Daoy (cell line): ENCODE measurements around the gene MMS19. TPM values are rescaled to one million over a fixed set of nuclear protein-coding genes. Genes with fewer than 3 reads are reported as not detected.
"Not testable (repeated sequence)": the region's sequence is repeated elsewhere in the genome, so short reads cannot be mapped to it uniquely, and the experiment has no call there.

Experiments used
- DNase-seq: peaks from one replicate; pipeline ENCODE4 v3.0.0-alpha.2; 2015; ENCODE audit warnings: low read depth
- total RNA-seq: library from RNA; depleted of rRNA; stranded (reverse); fragments of >200 nt; shearing (Covaris generic); gene quantifications from 2 replicates; pipeline ENCODE4 v1.2.3, GENCODE V29; 2014; rRNA removed

MMS19 gene
- total RNA-seq, 1 experiment from 2014 or later, result 70.5 TPM

DNA sequence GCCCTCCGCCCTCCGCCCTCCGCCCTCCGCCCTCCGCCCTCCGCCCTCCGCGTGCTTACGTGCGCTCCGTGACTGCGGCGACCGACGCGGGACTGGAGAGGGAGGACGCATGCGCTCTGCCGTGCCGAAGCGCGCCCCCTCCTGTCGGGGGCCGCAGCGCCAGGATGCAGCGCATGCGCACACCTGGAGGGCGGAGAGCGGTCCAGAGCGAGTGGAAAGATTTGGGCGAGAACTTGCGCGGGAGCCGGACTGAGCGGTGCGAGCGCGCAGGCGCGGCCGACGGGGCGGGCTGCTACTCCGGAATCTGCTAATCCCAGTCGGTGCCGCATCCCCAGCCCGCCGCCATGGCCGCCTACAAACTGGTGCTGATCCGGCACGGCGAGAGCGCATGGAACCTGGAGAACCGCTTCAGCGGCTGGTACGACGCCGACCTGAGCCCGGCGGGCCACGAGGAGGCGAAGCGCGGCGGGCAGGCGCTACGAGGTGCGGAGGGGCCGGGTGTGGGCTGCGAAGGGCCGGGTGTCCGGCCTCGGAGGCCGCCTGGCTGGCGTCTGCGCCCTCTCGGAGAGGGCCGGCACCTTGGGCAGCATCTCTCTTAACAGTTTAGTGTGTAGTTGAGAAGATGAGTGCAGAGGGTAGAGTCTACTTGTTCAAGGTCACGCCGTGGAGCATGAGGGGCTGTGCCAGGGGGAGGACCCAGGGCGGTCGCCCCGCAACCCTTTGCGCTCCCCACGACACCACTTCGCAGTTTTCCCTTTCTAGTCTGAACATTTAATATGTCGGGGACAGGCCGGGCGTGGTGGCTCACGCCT, 72.1 kb downstream of the MMS19 start, which contains the start of gene PGAM1:
PGAM1 (plus strand) TSS at position 228 of the 812 bp plus-strand sequence; CDS start at position 345, 117 bp downstream.
- peak; percentile 97 for DNase-seq

DNA sequence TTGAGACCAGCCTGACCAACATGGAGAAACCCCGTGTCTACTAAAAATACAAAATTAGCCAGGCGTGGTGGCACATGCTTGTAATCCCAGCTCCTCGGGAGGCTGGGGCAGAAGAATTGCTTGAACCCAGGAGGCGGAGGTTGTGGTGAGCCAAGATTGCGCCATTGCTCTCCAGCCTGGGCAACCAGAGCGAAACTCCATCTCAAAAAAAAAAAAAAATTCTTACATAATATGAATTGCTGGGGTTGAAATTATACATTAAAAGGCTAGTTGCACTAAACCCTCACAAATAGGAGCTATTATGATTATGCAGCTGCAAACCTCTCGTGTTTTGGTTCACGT, 74.5 kb downstream of the MMS19 start:
- not testable (repeated sequence) for DNase-seq

DNA sequence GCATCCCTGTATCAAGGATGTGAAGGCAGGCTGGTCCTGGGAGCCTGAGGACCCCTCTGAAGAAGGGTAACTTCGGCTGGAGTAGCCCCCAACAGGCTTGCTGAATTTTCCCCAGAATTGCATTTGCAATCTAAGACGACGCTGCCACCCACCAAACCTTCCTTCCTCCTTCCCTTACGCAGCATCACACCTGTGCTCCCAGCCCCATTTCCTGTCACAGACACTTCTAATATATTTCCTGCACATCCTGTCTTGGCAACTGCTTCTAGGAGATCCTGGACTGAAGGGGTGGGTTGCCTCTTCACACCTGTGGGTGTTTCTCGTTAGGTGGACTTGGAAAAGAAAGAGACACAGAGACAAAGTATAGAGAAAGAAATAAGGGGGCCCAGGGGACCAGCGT, 81.7 kb downstream of the MMS19 start:
- no peak for DNase-seq

DNA sequence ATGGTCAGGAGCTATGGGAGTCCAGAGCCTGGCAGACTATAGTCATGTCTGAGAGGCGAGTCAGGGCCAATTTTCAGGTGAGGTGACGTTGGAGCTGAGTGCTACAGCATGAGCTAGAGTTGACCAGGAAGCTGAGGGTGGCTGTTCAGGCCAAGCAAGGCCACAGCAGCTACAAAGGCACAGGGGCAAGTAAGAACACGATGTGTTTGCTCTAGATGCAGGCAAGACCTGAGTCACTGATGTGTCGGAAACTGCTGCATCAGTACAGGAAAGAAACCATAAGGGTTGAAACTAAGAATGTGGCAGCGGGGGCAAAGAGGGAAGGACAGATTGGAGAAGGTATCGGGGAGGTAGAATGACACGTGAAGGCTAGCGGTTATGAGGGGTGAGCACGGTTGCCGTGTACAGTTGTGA, 85.3 kb downstream of the MMS19 start:
- no peak for DNase-seq

DNA sequence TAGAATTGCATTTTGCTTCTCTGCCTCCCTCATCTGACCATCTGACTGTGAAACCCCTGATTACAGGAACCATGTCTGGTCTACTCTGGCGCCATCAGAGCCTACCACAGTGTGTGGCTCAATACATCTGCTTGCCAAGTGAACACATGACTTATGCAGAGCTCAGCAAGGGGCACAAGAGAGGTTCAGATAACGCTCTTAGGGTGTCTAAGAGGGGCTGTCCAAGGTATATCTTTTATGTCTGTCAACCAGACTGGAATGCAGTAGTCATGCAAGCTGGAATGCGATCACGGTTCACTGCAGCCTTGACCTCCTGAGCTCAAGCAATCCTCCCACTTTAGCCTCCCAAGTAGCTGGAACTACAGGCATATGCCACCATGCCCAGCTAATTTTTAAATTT, 86.8 kb downstream of the MMS19 start:
- DNase-seq, result peak; percentile 63

DNA sequence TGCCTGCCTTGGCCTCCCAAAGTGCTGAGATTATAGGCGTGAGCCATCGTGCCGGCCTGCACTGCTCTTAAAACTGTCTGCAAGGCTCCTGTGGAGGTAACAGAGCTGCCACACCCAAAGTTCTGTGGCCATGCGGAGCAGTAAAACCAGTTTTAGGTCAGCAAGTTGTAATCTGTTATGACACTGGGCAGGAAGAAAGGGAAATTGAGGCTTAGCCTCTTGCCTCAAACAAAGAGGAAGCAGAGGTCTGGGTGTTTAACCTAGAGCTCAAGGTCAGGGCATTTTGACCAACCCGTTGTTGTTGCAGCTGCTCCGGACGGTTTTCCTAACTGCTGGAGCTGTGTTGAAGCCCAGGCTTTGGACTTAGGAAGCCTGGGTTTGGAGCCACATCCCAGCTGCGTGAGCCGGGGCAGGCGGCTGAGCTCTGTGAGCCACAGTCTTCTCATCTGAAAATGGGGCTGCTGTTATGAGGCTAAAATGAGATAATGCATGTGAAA, 89.7 kb downstream of the MMS19 start:
- no peak for DNase-seq

Other genes with a start within 250 kb of the MMS19 start
- gene ARHGAP19, start 205.8 kb downstream of the MMS19 start, total RNA-seq, result 9.8 and 11.4 TPM in 2 replicates
- gene FRAT1, start 179.2 kb downstream of the MMS19 start, total RNA-seq, result 1.3 and 2.2 TPM in 2 replicates
- 12.7 and 13.8 TPM in 2 replicates for gene FRAT2, start 163.7 kb downstream of the MMS19 start, total RNA-seq
- 78.4 and 78.6 TPM in 2 replicates for gene RRP12, start 97.1 kb downstream of the MMS19 start, total RNA-seq
- gene PGAM1, start 72.2 kb downstream of the MMS19 start, total RNA-seq, result 506 and 508 TPM in 2 replicates
- 37.7 and 49.1 TPM in 2 replicates for gene EXOSC1, start 52.4 kb downstream of the MMS19 start, total RNA-seq
- gene ZDHHC16, start 52.2 kb downstream of the MMS19 start, total RNA-seq, result 29.8 and 38.1 TPM in 2 replicates
- gene UBTD1, start 502 bp upstream of the MMS19 start, total RNA-seq, result 8.2 and 8.3 TPM in 2 replicates
- not detected in 2 replicates for gene ANKRD2, start 74.4 kb upstream of the MMS19 start, total RNA-seq
- not detected in 2 replicates for gene HOGA1, start 86.0 kb upstream of the MMS19 start, total RNA-seq
- gene C10orf62, start 91.3 kb upstream of the MMS19 start, total RNA-seq, result not detected in 2 replicates
- 1.6 and 3.4 TPM in 2 replicates for gene MORN4, start 135.1 kb upstream of the MMS19 start, total RNA-seq
- gene PI4K2A, start 142.2 kb upstream of the MMS19 start, total RNA-seq, result 14.5 and 16.4 TPM in 2 replicates
- 4.4 and 5.7 TPM in 2 replicates for gene AVPI1, start 188.8 kb upstream of the MMS19 start, total RNA-seq
- gene MARVELD1, start 215.3 kb upstream of the MMS19 start, total RNA-seq, result 9.9 and 16.8 TPM in 2 replicates
- gene ZFYVE27, start 238.7 kb upstream of the MMS19 start, total RNA-seq, result 12.3 and 15.1 TPM in 2 replicates